ENCODE measurements around the gene DSCAML1.

Gene DSCAML1

DNA sequence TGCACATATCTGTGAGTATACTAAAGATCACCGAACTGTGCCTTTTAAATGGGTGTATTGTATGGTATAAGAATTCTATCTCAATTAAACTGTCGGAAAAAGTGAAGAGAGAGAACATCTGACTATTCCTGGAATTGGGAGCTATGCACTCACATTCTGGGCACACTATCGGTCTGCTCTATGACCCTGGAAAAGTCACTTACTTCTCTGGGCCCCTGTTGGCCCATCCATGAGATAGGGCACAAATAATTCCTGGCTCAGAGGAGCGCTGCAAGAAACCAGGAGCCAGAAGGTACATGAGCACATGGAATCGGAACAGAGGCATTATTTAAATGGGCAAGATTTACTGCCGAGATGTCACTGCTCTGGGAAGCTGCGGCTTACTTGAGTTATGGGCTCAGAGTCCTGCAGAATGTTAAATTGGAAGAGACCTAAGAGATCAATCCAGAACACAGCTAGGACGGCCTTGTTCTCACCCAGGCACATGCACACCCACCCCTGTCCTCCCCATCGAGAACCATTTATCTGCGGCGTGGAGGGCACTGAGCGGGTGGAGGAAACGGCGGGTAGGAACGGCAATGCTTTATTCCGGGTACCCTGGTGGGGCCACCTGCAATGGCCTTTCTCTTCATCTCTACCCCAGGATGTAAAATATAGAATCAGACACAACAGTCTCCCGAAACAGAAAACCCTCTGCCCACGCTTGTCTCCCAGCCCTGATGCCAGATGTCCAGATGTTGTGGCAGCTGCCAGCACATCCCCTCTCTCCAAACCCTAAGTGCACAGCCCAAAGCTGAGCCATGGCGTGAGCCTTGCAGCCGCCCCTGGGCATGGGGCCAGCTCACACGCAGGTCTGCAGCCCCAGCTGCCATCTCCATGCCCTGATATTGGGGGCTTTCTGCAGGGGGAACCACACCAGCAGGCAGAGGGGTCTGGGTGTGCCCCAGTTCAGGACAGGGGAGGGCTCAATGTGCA lies 142.4 kb downstream of the DSCAML1 start:
- Histone ChIP-seq H3K9me3 (ENCODE audit: control extremely low read depth in 1 of 5, control insufficient read depth in 4 of 5, insufficient read depth in 2 of 5, low read depth in 1 of 5, low read length in 4 of 5) (no peaks in the 10 kb centered on the region), H3K4me3 (ENCODE audit: control insufficient read depth in 1 of 7, extremely low read depth in 1 of 7, insufficient read depth in 4 of 7, low read depth in 2 of 7, low read length in 6 of 7) (no peak overlapping the region), H3K27ac (ENCODE audit: insufficient read depth in 1 of 2, low read depth in 1 of 2, low read length in 2 of 2, poor library complexity in 1 of 2, severe bottlenecking in 2 of 2) (no peak overlapping the region), H3K4me1 (ENCODE audit: control extremely low read depth in 1 of 4, control insufficient read depth in 4 of 4, insufficient read depth in 4 of 4, low read length in 3 of 4) (no peaks in the 10 kb centered on the region), H3K27me3 (replicated peaks in 2 of 5; ENCODE audit: control insufficient read depth in 4 of 5, insufficient read depth in 5 of 5, low read length in 4 of 5) (peaks cover 0 to 6% (median 0%) of the 10 kb centered on the region in 5 experiments), H3K36me3 (ENCODE audit: control insufficient read depth in 4 of 4, insufficient read depth in 4 of 4, low read length in 3 of 4) (no peaks in the 10 kb centered on the region)
- ChIA-PET CTCF (no interaction called here), POLR2A (no interaction called here)
- 95% methylated on average over 20 of the region's 21 CpGs for WGBS (ENCODE audit: insufficient coverage)
- DNase-seq, result no peak

DNA sequence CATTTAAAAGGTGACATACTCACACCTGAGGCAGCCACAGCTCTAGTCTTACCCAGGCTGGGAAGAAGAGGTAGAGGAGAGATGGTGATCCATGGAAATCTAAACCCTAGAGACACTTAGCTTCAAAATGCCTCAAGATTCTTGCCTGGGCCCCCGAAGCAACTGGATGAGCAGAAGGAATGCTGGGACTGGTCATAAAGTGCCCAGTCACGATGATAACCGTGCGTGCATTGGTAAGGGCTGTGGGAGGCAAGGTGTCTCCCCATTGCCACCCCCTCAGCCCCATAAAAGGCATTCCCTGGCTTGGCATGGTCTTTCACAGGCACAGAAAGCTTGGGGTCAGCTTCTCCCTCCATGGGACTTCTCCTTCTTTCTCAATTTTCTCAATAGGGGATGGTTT lies 144.5 kb downstream of the DSCAML1 start:
- Histone ChIP-seq H3K9me3 (ENCODE audit: control extremely low read depth in 1 of 5, control insufficient read depth in 4 of 5, insufficient read depth in 2 of 5, low read depth in 1 of 5, low read length in 4 of 5) (no peaks in the 10 kb centered on the region), H3K4me1 (ENCODE audit: control extremely low read depth in 1 of 4, control insufficient read depth in 4 of 4, insufficient read depth in 4 of 4, low read length in 3 of 4) (no peaks in the 10 kb centered on the region), H3K27ac (ENCODE audit: insufficient read depth in 1 of 2, low read depth in 1 of 2, low read length in 2 of 2, poor library complexity in 1 of 2, severe bottlenecking in 2 of 2) (no peak overlapping the region), H3K4me3 (ENCODE audit: control insufficient read depth in 1 of 7, extremely low read depth in 1 of 7, insufficient read depth in 4 of 7, low read depth in 2 of 7, low read length in 6 of 7) (no peak overlapping the region), H3K27me3 (replicated peaks in 2 of 5; ENCODE audit: control insufficient read depth in 4 of 5, insufficient read depth in 5 of 5, low read length in 4 of 5) (peaks cover 0 to 3% (median 0%) of the 10 kb centered on the region in 5 experiments), H3K36me3 (ENCODE audit: control insufficient read depth in 4 of 4, insufficient read depth in 4 of 4, low read length in 3 of 4) (no peaks in the 10 kb centered on the region)
- WGBS (ENCODE audit: insufficient coverage), result 93% methylated on average over 4 of the region's 4 CpGs
- no peak for DNase-seq
- ChIA-PET POLR2A (interaction anchor here (1.1 kb wide), 1 partner anchor 44 kb away, joined by 3 read pairs; no protein-coding TSS in a partner anchor), CTCF (no interaction called here)

GRCh38 chr11:117649296-117650055 lies 147.5 kb downstream of the DSCAML1 start:
- CTCF ChIA-PET, result no interaction called here
- peaks cover 0 to 3% (median 0%) of the 10 kb centered on the region in 5 experiments for H3K27me3 ChIP-seq (replicated peaks in 2 of 5; ENCODE audit: control insufficient read depth in 4 of 5, insufficient read depth in 5 of 5, low read length in 4 of 5)
- no peak overlapping the region for H3K27ac ChIP-seq (ENCODE audit: insufficient read depth in 1 of 2, low read depth in 1 of 2, low read length in 2 of 2, poor library complexity in 1 of 2, severe bottlenecking in 2 of 2)
- no peaks in the 10 kb centered on the region for H3K9me3 ChIP-seq (ENCODE audit: control extremely low read depth in 1 of 5, control insufficient read depth in 4 of 5, insufficient read depth in 2 of 5, low read depth in 1 of 5, low read length in 4 of 5)
- no peak for DNase-seq
- POLR2A ChIA-PET, result no interaction called here
- no peaks in the 10 kb centered on the region for H3K36me3 ChIP-seq (ENCODE audit: control insufficient read depth in 4 of 4, insufficient read depth in 4 of 4, low read length in 3 of 4)
- H3K4me3 ChIP-seq (ENCODE audit: control insufficient read depth in 1 of 7, extremely low read depth in 1 of 7, insufficient read depth in 4 of 7, low read depth in 2 of 7, low read length in 6 of 7), result no peak overlapping the region
- WGBS (ENCODE audit: insufficient coverage), result 99% methylated on average over 11 of the region's 12 CpGs
- no peaks in the 10 kb centered on the region for H3K4me1 ChIP-seq (ENCODE audit: control extremely low read depth in 1 of 4, control insufficient read depth in 4 of 4, insufficient read depth in 4 of 4, low read length in 3 of 4)

- no peaks in the 10 kb centered on the region for H3K9me3 ChIP-seq (ENCODE audit: control extremely low read depth in 1 of 5, control insufficient read depth in 4 of 5, insufficient read depth in 2 of 5, low read depth in 1 of 5, low read length in 4 of 5)
- no peak for DNase-seq
- whole genome bisulfite sequencing (ENCODE audit: insufficient coverage), result 96% methylated on average over 8 of the region's 8 CpGs
- H3K27ac ChIP-seq (ENCODE audit: insufficient read depth in 1 of 2, low read depth in 1 of 2, low read length in 2 of 2, poor library complexity in 1 of 2, severe bottlenecking in 2 of 2), result no peak overlapping the region
- H3K4me1 ChIP-seq (ENCODE audit: control extremely low read depth in 1 of 4, control insufficient read depth in 4 of 4, insufficient read depth in 4 of 4, low read length in 3 of 4), result no peaks in the 10 kb centered on the region
- no peak overlapping the region for H3K4me3 ChIP-seq (ENCODE audit: control insufficient read depth in 1 of 7, extremely low read depth in 1 of 7, insufficient read depth in 4 of 7, low read depth in 2 of 7, low read length in 6 of 7)
- no peaks in the 10 kb centered on the region for H3K27me3 ChIP-seq (replicated peaks in 2 of 5; ENCODE audit: control insufficient read depth in 4 of 5, insufficient read depth in 5 of 5, low read length in 4 of 5)
- ChIA-PET POLR2A (no interaction called here), CTCF (no interaction called here)
- H3K36me3 ChIP-seq (ENCODE audit: control insufficient read depth in 4 of 4, insufficient read depth in 4 of 4, low read length in 3 of 4), result no peaks in the 10 kb centered on the region
Observed at GRCh38 chr11:117647872-117648271, 149.1 kb downstream of the DSCAML1 start.

- CTCF ChIA-PET, result no interaction called here
- H3K36me3 ChIP-seq (ENCODE audit: control insufficient read depth in 4 of 4, insufficient read depth in 4 of 4, low read length in 3 of 4), result no peaks in the 10 kb centered on the region
- H3K9me3 ChIP-seq (ENCODE audit: control extremely low read depth in 1 of 5, control insufficient read depth in 4 of 5, insufficient read depth in 2 of 5, low read depth in 1 of 5, low read length in 4 of 5), result no peaks in the 10 kb centered on the region
- no peak overlapping the region for H3K4me3 ChIP-seq (ENCODE audit: control insufficient read depth in 1 of 7, extremely low read depth in 1 of 7, insufficient read depth in 4 of 7, low read depth in 2 of 7, low read length in 6 of 7)
- 100% methylated on average over 3 of the region's 3 CpGs for WGBS (ENCODE audit: insufficient coverage)
- H3K27me3 ChIP-seq (replicated peaks in 2 of 5; ENCODE audit: control insufficient read depth in 4 of 5, insufficient read depth in 5 of 5, low read length in 4 of 5), result no peaks in the 10 kb centered on the region
- POLR2A ChIA-PET, result no interaction called here
- no peaks in the 10 kb centered on the region for H3K4me1 ChIP-seq (ENCODE audit: control extremely low read depth in 1 of 4, control insufficient read depth in 4 of 4, insufficient read depth in 4 of 4, low read length in 3 of 4)
- H3K27ac ChIP-seq (ENCODE audit: insufficient read depth in 1 of 2, low read depth in 1 of 2, low read length in 2 of 2, poor library complexity in 1 of 2, severe bottlenecking in 2 of 2), result no peak overlapping the region
- DNase-seq, result no peak
Observed at GRCh38 chr11:117647207-117647606, 149.8 kb downstream of the DSCAML1 start.

DNA sequence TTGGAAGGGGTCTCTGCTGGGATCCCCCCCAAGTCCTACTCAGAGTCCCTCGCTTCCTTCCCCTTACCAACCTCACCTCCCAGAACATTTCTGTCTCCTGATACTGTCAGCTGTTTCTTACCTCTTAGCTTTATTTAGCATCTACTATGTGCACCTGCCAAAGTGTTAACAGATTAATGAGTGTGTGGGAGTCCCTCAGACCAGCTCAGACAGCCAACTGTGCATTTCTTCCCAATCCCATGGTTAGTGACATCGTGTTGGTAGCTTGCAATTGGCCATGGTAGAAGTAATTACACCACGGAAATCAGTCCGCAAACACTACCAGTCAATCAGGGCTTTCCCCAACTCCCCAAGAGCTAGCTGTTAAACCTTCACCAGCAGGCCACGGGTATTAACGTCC lies 150.6 kb downstream of the DSCAML1 start:
- WGBS (ENCODE audit: insufficient coverage), result 73% methylated on average over 3 of the region's 6 CpGs
- Histone ChIP-seq H3K36me3 (ENCODE audit: control insufficient read depth in 4 of 4, insufficient read depth in 4 of 4, low read length in 3 of 4) (no peaks in the 10 kb centered on the region), H3K4me3 (ENCODE audit: control insufficient read depth in 1 of 7, extremely low read depth in 1 of 7, insufficient read depth in 4 of 7, low read depth in 2 of 7, low read length in 6 of 7) (no peak overlapping the region), H3K9me3 (ENCODE audit: control extremely low read depth in 1 of 5, control insufficient read depth in 4 of 5, insufficient read depth in 2 of 5, low read depth in 1 of 5, low read length in 4 of 5) (no peaks in the 10 kb centered on the region), H3K27ac (ENCODE audit: insufficient read depth in 1 of 2, low read depth in 1 of 2, low read length in 2 of 2, poor library complexity in 1 of 2, severe bottlenecking in 2 of 2) (no peak overlapping the region), H3K4me1 (ENCODE audit: control extremely low read depth in 1 of 4, control insufficient read depth in 4 of 4, insufficient read depth in 4 of 4, low read length in 3 of 4) (no peaks in the 10 kb centered on the region), H3K27me3 (replicated peaks in 2 of 5; ENCODE audit: control insufficient read depth in 4 of 5, insufficient read depth in 5 of 5, low read length in 4 of 5) (no peaks in the 10 kb centered on the region)
- ChIA-PET CTCF (no interaction called here), POLR2A (no interaction called here)
- no peak for DNase-seq

All from common myeloid progenitor, CD34-positive (primary cell).